Astrocyte (in vitro differentiated cells and primary cell): ENCODE measurements around the gene OLFM3. TPM values are rescaled to one million over a fixed set of nuclear protein-coding genes. Genes with fewer than 3 reads are reported as not detected.

Experiments
- DNase-seq: peaks from one replicate; pipeline ENCODE4 v3.0.0-alpha.2; 2010; ENCODE audit warnings: low read depth
- FAIRE-seq: peaks from 2 replicates; lab custom pipeline; 2011; peaks lifted over from hg19 to GRCh38; lab: Jason Lieb, UNC
- H2AFZ ChIP-seq: 2 replicates; pipeline ENCODE4 v1.6.0; 2012; ENCODE audit warnings: low read depth, low read length, inconsistent platforms
- H3K27ac ChIP-seq: 2 replicates; pipeline ENCODE4 v1.5.1; 2011; ENCODE audit warnings: low read depth, low read length, inconsistent platforms
- H3K27me3 ChIP-seq: 2 replicates; pipeline ENCODE4 v1.6.0; 2011; ENCODE audit warnings: low read length, inconsistent platforms; ENCODE audit not compliant: insufficient read depth
- H3K36me3 ChIP-seq: 2 replicates; pipeline ENCODE4 v1.5.1; 2011; ENCODE audit warnings: low read length, inconsistent platforms; ENCODE audit not compliant: insufficient read depth
- H3K4me1 ChIP-seq: 2 replicates; pipeline ENCODE4 v1.5.1; 2011; ENCODE audit warnings: low read length, inconsistent platforms; ENCODE audit not compliant: insufficient read depth
- H3K4me2 ChIP-seq: 2 replicates; pipeline ENCODE4 v1.6.0; 2012; ENCODE audit warnings: low read length, inconsistent platforms
- H3K4me3 ChIP-seq: 2 replicates; pipeline ENCODE4 v1.5.1; 2011; ENCODE audit warnings: low read depth, mild to moderate bottlenecking, low read length, inconsistent platforms; ENCODE audit not compliant: insufficient read depth
- H3K79me2 ChIP-seq: 2 replicates; pipeline ENCODE4 v1.6.0; 2012; ENCODE audit warnings: mild to moderate bottlenecking, low read length, inconsistent platforms; ENCODE audit not compliant: insufficient read depth
- H3K9ac ChIP-seq: 2 replicates; pipeline ENCODE4 v1.6.0; 2012; ENCODE audit warnings: mild to moderate bottlenecking, low read length, inconsistent platforms
- H3K9me3 ChIP-seq: 2 replicates; pipeline ENCODE4 v1.5.1; 2012; ENCODE audit warnings: low read depth, mild to moderate bottlenecking, low read length, inconsistent platforms; ENCODE audit not compliant: insufficient read depth
- H4K20me1 ChIP-seq: 2 replicates; pipeline ENCODE4 v1.6.0; 2012; ENCODE audit warnings: low read length, inconsistent platforms; ENCODE audit not compliant: insufficient read depth
- H3K27ac Mint-ChIP-seq: one replicate; pipeline ENCODE4 v1.8.0; 2021; ENCODE audit warnings: mild to moderate bottlenecking, mixed read lengths; ENCODE audit not compliant: unreplicated experiment
- H3K27me3 Mint-ChIP-seq: one replicate; pipeline ENCODE4 v1.8.0; 2021; ENCODE audit warnings: low read depth, mixed read lengths; ENCODE audit not compliant: unreplicated experiment
- H3K36me3 Mint-ChIP-seq: one replicate; pipeline ENCODE4 v1.8.0; 2021; ENCODE audit warnings: low read depth, mixed read lengths; ENCODE audit not compliant: unreplicated experiment
- H3K4me1 Mint-ChIP-seq: one replicate; pipeline ENCODE4 v1.8.0; 2021; ENCODE audit warnings: low read depth, mixed read lengths; ENCODE audit not compliant: unreplicated experiment
- H3K4me3 Mint-ChIP-seq: one replicate; pipeline ENCODE4 v1.8.0; 2021; ENCODE audit warnings: mild to moderate bottlenecking, moderate library complexity, mixed read lengths; ENCODE audit not compliant: unreplicated experiment
- H3K9me3 Mint-ChIP-seq: one replicate; pipeline ENCODE4 v1.8.0; 2021; ENCODE audit warnings: mild to moderate bottlenecking, mixed read lengths; ENCODE audit not compliant: unreplicated experiment
- EZH2 ChIP-seq: IDR thresholded peaks from 2 replicates; pipeline ENCODE4 v1.6.1; 2012; ENCODE audit warnings: mild to moderate bottlenecking, low read length, inconsistent platforms; ENCODE audit not compliant: insufficient read depth
- total RNA-seq: library from RNA; stranded (reverse); gene quantifications from 2 replicates; pipeline ENCODE4 v1.2.1, GENCODE V29; 2021
- TF ChIP-seq, protein P1 (sequence below): IDR thresholded peaks from 2 replicates; pipeline ENCODE4 v1.5.1; 2011; ENCODE audit warnings: low read depth, mild to moderate bottlenecking, inconsistent platforms, low read length, moderate library complexity; ENCODE audit not compliant: insufficient read depth

The OLFM3 gene
- total RNA-seq, 1 donor from 2014 or later, result 0.11 TPM

GRCh38 chr1:102019530-102019929 is 22.8 kb upstream of the OLFM3 start:
- H3K9ac ChIP-seq, result no peak overlapping the region
- no peaks in the 10 kb centered on the region for H3K4me1 ChIP-seq
- DNase-seq (no peak), FAIRE-seq (no peak)
- TF ChIP-seq, protein P1, sequence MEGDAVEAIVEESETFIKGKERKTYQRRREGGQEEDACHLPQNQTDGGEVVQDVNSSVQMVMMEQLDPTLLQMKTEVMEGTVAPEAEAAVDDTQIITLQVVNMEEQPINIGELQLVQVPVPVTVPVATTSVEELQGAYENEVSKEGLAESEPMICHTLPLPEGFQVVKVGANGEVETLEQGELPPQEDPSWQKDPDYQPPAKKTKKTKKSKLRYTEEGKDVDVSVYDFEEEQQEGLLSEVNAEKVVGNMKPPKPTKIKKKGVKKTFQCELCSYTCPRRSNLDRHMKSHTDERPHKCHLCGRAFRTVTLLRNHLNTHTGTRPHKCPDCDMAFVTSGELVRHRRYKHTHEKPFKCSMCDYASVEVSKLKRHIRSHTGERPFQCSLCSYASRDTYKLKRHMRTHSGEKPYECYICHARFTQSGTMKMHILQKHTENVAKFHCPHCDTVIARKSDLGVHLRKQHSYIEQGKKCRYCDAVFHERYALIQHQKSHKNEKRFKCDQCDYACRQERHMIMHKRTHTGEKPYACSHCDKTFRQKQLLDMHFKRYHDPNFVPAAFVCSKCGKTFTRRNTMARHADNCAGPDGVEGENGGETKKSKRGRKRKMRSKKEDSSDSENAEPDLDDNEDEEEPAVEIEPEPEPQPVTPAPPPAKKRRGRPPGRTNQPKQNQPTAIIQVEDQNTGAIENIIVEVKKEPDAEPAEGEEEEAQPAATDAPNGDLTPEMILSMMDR, result no peak
- no peak for TF ChIP-seq EZH2
- H3K36me3 Mint-ChIP-seq, result no peaks in the 10 kb centered on the region
- no peaks in the 10 kb centered on the region for H3K9me3 ChIP-seq
- no peak overlapping the region for H3K4me3 ChIP-seq
- H2AFZ ChIP-seq, result no peak overlapping the region
- H3K27me3 Mint-ChIP-seq, result no peaks in the 10 kb centered on the region
- no peak overlapping the region for H3K4me3 Mint-ChIP-seq
- no peak overlapping the region for H3K27ac Mint-ChIP-seq
- no peak overlapping the region for H3K4me2 ChIP-seq
- no peaks in the 10 kb centered on the region for H3K27me3 ChIP-seq
- no peak overlapping the region for H3K27ac ChIP-seq
- H3K79me2 ChIP-seq, result no peaks in the 10 kb centered on the region
- H3K9me3 Mint-ChIP-seq, result no peaks in the 10 kb centered on the region
- no peaks in the 10 kb centered on the region for H4K20me1 ChIP-seq
- no peaks in the 10 kb centered on the region for H3K36me3 ChIP-seq
- H3K4me1 Mint-ChIP-seq, result no peaks in the 10 kb centered on the region

GRCh38 chr1:102015728-102016127 is 19.0 kb upstream of the OLFM3 start:
- H3K4me1 Mint-ChIP-seq, result no peaks in the 10 kb centered on the region
- H2AFZ ChIP-seq, result no peak overlapping the region
- no peak overlapping the region for H3K4me2 ChIP-seq
- no peak for DNase-seq
- no peak overlapping the region for H3K27ac ChIP-seq
- H3K9me3 ChIP-seq, result no peaks in the 10 kb centered on the region
- H3K4me3 ChIP-seq, result no peak overlapping the region
- H3K36me3 Mint-ChIP-seq, result no peaks in the 10 kb centered on the region
- no peak for FAIRE-seq
- H3K27me3 ChIP-seq, result no peaks in the 10 kb centered on the region
- H3K4me3 Mint-ChIP-seq, result no peak overlapping the region
- TF ChIP-seq, protein P1, result no peak
- no peak for TF ChIP-seq EZH2
- peaks cover 2% of the 10 kb centered on the region for H3K27me3 Mint-ChIP-seq
- no peak overlapping the region for H3K9ac ChIP-seq
- no peaks in the 10 kb centered on the region for H3K4me1 ChIP-seq
- no peak overlapping the region for H3K27ac Mint-ChIP-seq
- H4K20me1 ChIP-seq, result no peaks in the 10 kb centered on the region
- H3K9me3 Mint-ChIP-seq, result no peaks in the 10 kb centered on the region
- no peaks in the 10 kb centered on the region for H3K36me3 ChIP-seq
- H3K79me2 ChIP-seq, result no peaks in the 10 kb centered on the region

GRCh38 chr1:102002057-102002456 is 5.3 kb upstream of the OLFM3 start:
- Histone ChIP-seq H3K4me1 (no peaks in the 10 kb centered on the region), H3K79me2 (no peaks in the 10 kb centered on the region), H3K27ac (no peak overlapping the region), H2AFZ (no peak overlapping the region), H3K36me3 (no peaks in the 10 kb centered on the region), H3K27me3 (no peaks in the 10 kb centered on the region), H3K4me3 (no peak overlapping the region), H4K20me1 (no peaks in the 10 kb centered on the region), H3K9me3 (no peaks in the 10 kb centered on the region), H3K9ac (no peak overlapping the region), H3K4me2 (no peak overlapping the region)
- Mint-ChIP-seq H3K9me3 (no peaks in the 10 kb centered on the region), H3K4me3 (no peak overlapping the region), H3K4me1 (no peaks in the 10 kb centered on the region), H3K27ac (no peak overlapping the region), H3K27me3 (peaks cover 7% of the 10 kb centered on the region), H3K36me3 (no peaks in the 10 kb centered on the region)
- TF ChIP-seq EZH2, result no peak
- FAIRE-seq, result no peak
- no peak for DNase-seq
